GM12892 (cell line): ENCODE measurements around the gene ARHGAP27.

Experiments used
- DNase-seq: peaks from one replicate; pipeline ENCODE4 v3.0.0; 2011; ENCODE audit not compliant: insufficient read length
- FAIRE-seq: peaks from 2 replicates; lab custom pipeline; 2011; peaks lifted over from hg19 to GRCh38; lab: Jason Lieb, UNC
- POLR2A ChIP-seq: IDR thresholded peaks from 2 replicates; pipeline ENCODE4 v1.6.1; 2011; ENCODE audit warnings: low read depth, low read length, control low read depth
- POLR2AphosphoS5 ChIP-seq: IDR thresholded peaks from 2 replicates; pipeline ENCODE4 v1.6.1; 2011; ENCODE audit warnings: low read depth, low read length, control low read depth
- TAF1 ChIP-seq: IDR thresholded peaks from 2 replicates; pipeline ENCODE4 v1.6.1; 2011; ENCODE audit warnings: low read depth, mild to moderate bottlenecking, control low read depth, low read length, borderline replicate concordance

Gene ARHGAP27

DNA sequence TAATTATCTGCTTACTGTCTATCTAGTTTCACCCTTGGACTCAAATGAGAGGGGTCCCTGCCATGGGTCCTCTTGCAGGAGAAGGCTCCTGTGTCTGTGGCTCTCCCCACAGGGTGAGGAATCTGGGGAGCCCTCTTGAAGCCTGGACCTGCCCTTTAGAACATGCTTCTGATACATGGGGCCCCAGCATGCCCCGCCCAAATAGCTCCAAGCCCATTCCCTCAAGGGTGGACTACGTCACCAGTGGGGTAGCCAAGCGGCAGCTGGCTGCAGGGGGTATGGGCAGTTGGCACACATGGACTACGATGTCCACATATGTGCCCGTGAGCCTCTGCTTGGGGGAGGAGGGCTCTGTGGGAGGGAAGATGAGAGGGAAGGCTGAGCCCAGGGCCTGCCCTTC is 39.3 kb downstream of the ARHGAP27 start:
- no peak for DNase-seq
- TF ChIP-seq POLR2AphosphoS5, result no peak
- no peak for TF ChIP-seq TAF1
- TF ChIP-seq POLR2A, result no peak
- no peak for FAIRE-seq

DNA sequence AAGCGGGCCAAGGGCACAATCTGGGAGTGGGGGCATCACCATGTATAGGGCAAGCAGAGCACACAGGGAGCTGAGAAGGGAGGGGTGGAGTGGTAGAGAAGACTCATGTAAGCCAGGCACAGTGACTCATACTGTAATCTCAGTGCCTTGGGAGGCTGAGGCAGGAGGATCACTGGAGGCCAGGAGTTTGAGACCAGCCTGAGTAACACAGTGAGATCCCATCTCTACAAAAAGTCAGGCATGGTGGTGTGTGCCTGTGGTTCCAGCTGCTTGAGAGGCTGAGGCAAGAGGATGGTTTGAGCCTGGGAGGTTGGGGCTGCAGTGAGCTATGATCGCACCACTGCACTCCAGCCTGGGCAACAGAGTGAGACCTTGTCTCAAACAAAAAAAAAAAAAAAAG is 40.8 kb downstream of the ARHGAP27 start:
- TF ChIP-seq POLR2AphosphoS5 (no peak), TAF1 (no peak), POLR2A (no peak)
- FAIRE-seq, result no peak
- no peak for DNase-seq

GRCh38 chr17:45391291-45391690 is 41.4 kb downstream of the ARHGAP27 start:
- no peak for TF ChIP-seq POLR2A
- no peak for TF ChIP-seq POLR2AphosphoS5
- TF ChIP-seq TAF1, result no peak
- DNase-seq, result no peak
- FAIRE-seq, result no peak

DNA sequence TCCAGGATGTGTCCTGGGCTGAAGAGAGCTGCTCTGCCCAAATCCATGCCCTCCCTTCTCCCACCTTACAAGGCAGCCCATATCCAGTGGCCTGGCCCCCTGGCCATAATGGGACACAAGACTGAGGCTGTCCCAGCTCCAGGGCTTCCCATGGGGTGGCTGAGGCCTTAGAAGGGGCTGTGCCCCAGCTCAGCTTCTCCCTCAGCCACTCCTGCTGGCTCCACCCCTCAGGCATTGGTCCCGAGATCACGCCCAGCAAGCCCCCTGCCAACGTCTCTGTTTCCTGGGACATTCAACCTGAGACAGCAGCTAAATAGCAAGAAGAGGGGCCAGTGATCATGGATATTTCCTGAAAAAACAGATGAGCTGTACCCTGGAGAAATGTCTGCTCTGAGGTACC is 43.3 kb downstream of the ARHGAP27 start:
- no peak for DNase-seq
- FAIRE-seq, result no peak
- TF ChIP-seq POLR2AphosphoS5 (no peak), POLR2A (no peak), TAF1 (no peak)

DNA sequence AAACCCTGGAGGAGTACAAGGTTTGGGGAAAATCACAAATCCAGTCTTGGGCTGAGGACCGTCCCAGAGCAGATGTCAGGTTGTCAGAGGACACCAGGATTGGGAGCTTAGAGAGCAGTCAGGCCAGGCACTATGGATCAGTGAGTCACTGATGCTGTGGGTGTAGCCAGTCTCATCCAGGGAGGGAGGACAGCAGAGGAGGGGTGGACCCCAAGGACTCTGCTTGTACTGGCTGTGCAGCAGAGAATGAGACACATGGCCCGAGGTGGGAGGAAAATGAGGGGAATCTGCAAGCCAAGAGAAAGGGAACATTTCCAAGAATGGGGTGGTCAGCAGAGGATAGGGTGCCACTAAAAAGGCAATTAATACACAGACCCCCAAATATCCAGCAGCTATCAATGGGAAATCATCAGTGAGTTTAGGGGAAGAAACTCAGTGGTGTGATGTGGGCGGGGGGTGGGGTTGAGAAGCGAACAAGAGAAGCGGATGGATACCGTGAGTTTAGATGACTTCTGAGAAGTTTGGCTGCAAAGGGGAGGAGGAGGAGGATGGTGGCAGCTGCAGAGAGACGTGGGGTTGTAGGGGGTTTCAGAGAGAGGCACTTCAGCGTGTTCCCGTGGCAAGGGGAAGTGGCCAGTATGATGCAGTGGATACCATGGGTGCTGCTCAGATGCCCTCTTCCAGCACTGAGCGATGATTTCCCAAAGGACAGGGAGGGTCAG is 43.9 kb downstream of the ARHGAP27 start:
- TF ChIP-seq POLR2A (no peak), POLR2AphosphoS5 (no peak), TAF1 (no peak)
- FAIRE-seq, result no peak
- no peak for DNase-seq

DNA sequence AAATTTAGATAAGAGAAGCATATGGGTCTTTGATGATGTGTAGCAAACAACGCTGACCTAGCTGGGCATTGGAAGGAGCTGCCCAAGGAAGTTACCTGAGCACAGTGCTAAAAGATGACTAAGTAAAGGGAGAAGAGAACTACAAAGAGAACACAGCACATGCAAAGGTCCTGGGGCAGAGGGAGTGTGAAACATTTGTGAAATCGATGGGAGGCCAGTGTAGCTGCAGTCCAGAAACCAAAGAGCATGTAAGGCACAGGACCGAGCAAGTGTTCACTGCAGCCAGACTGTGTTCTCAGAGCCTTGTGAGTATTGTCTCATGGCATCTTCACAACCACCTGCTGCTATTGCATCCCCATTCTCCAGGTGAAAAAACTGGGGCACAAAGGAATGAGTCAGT is 44.9 kb downstream of the ARHGAP27 start:
- DNase-seq (no peak), FAIRE-seq (no peak)
- no peak for TF ChIP-seq TAF1
- TF ChIP-seq POLR2A, result no peak
- TF ChIP-seq POLR2AphosphoS5, result no peak

- FAIRE-seq, result no peak
- TF ChIP-seq POLR2AphosphoS5, result no peak
- no peak for TF ChIP-seq POLR2A
- no peak for TF ChIP-seq TAF1
- DNase-seq, result no peak
Measured at GRCh38 chr17:45386178-45386577, 46.5 kb downstream of the ARHGAP27 start.

DNA sequence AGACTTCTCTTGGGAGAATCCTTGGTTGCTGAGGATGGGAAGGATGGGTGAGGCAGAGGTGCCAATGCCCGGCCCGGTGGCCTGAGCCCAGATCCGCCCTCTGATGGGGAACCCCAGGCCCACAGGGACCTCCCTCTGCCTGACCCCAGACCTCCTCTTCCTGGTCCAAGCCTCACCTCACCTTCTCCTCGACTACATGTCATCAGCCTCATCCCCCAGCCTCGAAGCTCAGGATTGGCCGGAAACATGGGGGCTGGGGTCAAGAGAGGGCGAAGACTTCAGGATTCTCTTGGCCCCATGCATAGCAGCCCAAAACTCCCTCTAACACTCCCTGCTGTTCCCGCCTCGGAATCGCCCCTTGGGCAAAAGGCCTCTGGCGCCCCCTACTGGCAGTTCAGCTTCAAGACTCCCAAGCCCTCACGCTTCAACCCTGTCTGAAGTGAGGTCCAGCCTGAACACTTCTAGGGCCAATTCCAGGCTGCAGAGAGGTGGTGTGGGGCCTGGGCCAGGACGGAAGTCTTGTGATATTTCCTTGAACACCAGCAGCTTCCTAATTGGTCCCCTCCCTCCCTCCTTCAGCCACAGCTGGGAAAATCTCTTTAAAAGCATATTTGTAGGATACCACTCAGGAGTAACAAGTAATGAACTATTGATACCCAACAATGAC is 47.2 kb downstream of the ARHGAP27 start:
- TF ChIP-seq POLR2AphosphoS5 (no peak), TAF1 (no peak), POLR2A (no peak)
- DNase-seq (peak; percentile 73), FAIRE-seq (peak; percentile 92)

DNA sequence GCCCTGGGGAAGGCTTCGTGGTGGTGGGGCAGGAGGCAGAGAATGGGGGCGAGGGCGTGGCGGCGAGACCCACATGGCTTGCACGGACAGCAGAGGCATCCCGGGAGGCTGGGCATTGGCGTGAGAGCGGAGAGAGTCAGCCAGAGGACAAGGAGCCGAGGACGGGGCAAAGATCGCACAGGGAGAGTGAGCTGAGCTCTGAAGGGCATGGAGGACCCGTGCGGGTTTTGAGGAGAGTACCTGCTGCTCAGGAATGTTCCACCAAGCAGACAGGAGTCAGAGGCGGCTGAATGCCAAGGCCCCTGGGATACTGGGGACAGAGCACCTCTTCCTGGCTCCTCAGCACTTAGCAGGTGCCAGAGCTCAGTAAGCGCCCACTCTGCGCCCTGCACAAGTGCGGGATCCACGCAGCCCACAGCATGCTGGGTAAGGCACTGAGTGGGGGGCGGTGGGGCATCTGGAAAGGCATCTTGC is 47.8 kb downstream of the ARHGAP27 start:
- no peak for FAIRE-seq

DNA sequence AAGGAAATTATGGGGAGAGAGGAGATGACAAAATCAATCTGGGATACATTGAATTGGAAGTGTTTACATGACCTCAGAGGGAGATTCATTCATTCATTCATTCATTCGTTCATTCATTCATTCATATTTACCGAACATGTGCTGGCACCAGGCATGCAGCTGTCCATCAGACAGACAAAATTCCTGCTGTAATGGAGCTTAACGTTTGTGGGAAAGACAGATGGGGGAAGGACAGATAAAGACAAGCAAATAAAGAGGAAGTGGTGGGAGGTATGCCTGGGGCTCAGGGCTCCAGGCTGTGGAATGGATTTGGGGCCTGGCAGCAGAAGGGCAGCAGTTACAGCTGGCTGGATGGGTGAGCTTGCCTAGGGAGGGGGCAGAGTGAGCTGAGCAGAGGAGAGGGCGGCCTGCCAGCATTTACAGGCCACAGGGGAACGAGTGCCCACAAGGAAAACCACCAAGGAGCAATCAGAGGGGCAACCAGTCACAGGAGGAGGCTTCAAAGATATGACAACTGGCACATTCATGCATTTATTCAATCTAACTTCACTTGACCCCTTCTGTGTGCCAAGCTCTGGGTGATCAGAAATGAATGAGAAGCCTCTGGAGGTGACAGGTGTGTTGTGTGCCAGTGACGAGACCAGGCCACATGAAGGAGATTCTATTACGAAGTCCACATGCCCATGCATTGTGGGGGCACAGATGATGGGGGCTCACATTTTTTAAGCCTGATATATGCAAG is 48.5 kb downstream of the ARHGAP27 start:
- FAIRE-seq (no peak), DNase-seq (no peak)
- no peak for TF ChIP-seq TAF1
- no peak for TF ChIP-seq POLR2AphosphoS5
- no peak for TF ChIP-seq POLR2A

More for the DNA sequence above, 47.8 kb downstream of the ARHGAP27 start:
- TF ChIP-seq POLR2AphosphoS5 (no peak), TAF1 (no peak), POLR2A (no peak)
- DNase-seq, result no peak

DNA sequence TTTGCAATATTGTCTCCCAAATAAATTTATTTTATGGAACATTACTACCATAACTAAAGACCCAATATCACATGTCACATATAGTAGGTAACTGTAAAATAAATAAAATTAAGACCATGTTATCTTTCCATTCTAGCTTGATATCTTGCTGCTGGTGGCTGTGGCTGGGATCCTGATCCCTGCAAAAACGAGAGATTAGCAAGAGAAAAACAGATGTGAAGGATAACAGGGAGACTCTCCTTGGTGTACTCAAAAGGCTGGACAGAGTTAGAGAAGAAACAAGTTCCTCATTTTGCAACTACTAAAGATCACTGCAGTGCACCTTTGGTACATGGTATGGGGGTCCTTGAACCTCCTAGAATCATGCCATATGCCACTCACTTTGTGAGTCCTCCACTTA is 49.7 kb downstream of the ARHGAP27 start:
- DNase-seq (no peak), FAIRE-seq (peak; percentile 24)
- TF ChIP-seq TAF1 (no peak), POLR2A (no peak), POLR2AphosphoS5 (no peak)

- FAIRE-seq (no peak), DNase-seq (no peak)
- no peak for TF ChIP-seq TAF1
- no peak for TF ChIP-seq POLR2A
- no peak for TF ChIP-seq POLR2AphosphoS5
Measured at GRCh38 chr17:45382226-45382625, 50.4 kb downstream of the ARHGAP27 start.
